HUES6 (cell line): ENCODE data around the gene RND1.
A peak's percentile ranks its signal among the peaks of the same experiment; 100 is the strongest.

Experiments used
- H3K27ac ChIP-seq: 2 replicates; pipeline ENCODE4 v1.7.0; 2013; ENCODE audit warnings: low read depth, mild to moderate bottlenecking, low read length, inconsistent platforms
- H3K27me3 ChIP-seq: 2 replicates; pipeline ENCODE4 v1.6.1; 2013; ENCODE audit warnings: low read length; ENCODE audit not compliant: control insufficient read depth, insufficient read depth
- H3K36me3 ChIP-seq: 2 replicates; pipeline ENCODE4 v1.6.1; 2013; ENCODE audit warnings: low read length; ENCODE audit not compliant: control insufficient read depth, insufficient read depth
- H3K4me1 ChIP-seq: 2 replicates; pipeline ENCODE4 v1.6.1; 2013; ENCODE audit warnings: low read length; ENCODE audit not compliant: control insufficient read depth, insufficient read depth
- H3K4me3 ChIP-seq: 2 replicates; pipeline ENCODE4 v1.5.1; 2013; ENCODE audit warnings: low read depth, low read length
- H3K9ac ChIP-seq: one replicate; pipeline ENCODE4 v1.6.1; 2013; ENCODE audit warnings: mild to moderate bottlenecking, low read length
- H3K9me3 ChIP-seq: 2 replicates; pipeline ENCODE4 v1.6.1; 2013; ENCODE audit warnings: low read depth, low read length; ENCODE audit not compliant: control insufficient read depth, insufficient read depth

RND1 gene

DNA sequence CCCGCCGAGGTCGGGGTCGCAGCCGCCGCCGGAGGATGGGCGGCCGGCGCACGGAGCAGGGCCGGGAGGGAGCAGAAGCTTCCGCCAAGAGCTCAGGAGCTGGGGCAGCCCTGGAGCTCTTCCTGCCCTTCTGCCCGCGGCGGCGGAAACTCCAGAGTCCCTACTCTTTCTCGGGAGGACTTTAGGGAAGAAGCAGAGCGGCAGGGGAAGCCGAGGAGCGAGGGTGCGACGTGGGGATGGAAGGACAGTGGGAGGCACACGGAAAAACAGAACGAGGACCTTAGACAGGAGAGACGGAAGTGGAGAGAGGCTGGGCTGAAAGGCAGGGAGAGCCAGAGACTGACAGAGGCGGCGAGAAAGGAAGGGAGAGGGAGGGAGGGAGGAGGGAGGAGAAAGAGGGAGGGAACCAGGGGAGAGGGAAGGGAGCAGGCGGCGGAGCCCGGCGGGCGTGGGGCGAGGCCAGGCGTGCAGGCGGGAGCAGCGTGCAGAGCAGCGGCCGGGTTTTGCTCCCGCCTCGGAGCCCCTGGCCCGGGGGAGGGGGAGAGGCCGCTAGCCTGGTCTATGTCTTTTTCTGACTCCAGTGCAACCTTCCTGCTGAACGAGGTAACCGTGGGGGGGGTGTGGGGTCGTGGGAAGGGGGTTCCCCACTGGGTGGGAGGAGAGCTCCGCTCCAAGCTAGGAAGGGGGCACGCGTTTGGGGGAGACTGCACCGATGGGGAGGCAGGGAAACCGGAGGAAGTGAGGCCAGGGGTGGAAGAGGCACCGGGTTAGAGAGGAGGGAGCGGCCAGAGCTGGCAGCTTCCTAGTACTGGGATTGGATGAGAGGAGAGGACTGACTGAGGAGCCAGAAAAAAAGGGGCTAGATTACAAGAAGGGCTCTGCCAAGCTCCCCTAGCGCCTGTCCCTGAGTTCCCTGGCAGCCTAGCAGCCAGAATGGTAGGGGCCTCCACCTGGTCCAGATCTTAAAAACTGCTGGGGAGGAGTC is 50.3 kb downstream of the RND1 start:
- no peaks in the 10 kb centered on the region for H3K36me3 ChIP-seq
- no peaks in the 10 kb centered on the region for H3K9me3 ChIP-seq
- H3K4me1 ChIP-seq = peaks cover 52% of the 10 kb centered on the region
- H3K27me3 ChIP-seq = peaks cover 63% of the 10 kb centered on the region
- H3K4me3 ChIP-seq = peak overlapping the region; percentile 82
- no peak overlapping the region for H3K27ac ChIP-seq
- peak overlapping the region; percentile 60 for H3K9ac ChIP-seq

DNA sequence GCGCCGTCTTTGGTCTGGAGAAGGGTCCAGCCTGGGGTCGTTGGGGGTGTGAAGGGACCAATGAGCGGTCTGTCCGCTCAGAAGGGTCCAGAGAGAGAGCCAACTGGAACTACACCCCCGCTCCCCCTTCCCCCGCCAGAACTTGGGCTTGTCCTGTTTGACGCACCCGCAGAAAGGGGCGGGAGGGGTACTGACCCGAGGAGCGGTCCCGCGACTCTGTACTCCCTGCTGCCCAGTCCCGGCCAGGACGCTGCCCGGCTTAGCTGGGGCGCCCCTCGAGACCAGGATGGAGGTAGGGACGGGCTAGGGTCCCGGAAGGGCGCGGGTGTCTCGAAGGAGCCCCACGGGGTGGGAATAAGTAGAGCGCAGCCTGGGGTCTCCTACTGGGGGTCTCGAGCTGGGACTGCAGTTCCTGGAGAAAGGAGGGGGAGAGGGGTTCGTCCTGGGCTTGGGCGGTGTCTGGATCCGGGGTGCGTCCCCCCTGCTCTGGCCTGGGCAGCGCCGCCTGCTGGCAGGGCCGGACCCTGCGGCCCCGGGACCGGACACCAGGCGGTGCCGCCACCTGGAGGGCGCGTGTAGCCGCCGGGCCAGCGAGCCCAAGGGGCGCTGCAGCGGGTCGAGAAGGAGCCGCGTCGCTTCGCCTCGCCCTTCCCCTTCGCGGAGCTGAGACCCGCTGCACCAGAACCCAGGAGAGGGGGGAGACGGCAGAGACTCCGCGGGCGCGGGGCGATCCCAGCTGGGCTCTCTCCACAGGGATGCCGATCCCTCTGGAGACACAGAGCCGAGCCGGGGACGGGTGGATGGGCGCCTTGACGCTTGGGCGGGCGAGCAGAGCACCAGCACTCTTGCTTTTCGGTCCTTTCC is 51.2 kb downstream of the RND1 start:
- peak overlapping the region; percentile 82 for H3K4me3 ChIP-seq
- H3K4me1 ChIP-seq = peaks cover 45% of the 10 kb centered on the region
- peaks cover 53% of the 10 kb centered on the region for H3K27me3 ChIP-seq
- H3K9me3 ChIP-seq = no peaks in the 10 kb centered on the region
- H3K9ac ChIP-seq = peak overlapping the region; percentile 60
- H3K36me3 ChIP-seq = no peaks in the 10 kb centered on the region
- H3K27ac ChIP-seq = no peak overlapping the region; the same call in 1 of the 2 replicates

DNA sequence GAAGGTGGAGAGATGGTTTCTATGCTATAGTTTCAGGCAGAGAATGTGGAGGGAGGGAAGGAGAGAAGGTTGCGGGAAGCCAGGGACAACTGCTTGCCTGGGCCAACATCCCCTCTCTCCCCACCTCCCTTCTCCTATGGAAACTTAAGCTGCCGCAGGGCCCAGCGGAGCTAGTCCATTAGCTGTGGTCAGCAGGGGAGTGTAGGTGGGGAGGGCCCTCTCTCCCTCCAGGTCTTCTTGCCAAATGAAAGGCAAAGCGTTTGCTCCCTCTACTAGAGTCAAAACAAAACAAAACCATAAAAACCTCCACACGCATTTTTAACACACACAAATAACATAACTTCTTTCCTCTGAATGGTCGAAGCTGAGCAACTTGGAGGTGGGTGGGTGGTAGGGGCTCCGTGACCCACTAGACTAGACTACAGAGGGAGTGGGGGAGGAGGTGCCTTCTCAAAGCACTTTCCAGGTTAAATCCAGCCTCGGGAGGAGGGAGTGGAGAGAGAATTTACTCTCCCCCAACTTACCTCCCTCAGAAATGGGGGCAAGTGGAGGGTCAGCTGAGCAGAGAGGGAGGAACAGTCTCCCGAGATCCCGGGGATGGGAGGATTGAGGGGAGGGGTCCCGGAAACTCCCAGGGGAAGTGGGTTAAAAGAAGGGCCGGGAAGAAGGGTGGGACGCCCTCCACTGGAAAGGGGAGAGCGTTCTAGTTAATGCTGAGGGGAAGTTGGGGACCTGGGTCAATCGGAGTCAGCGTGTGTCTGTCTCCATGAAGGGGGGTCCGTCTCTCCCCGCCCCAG is 52.0 kb downstream of the RND1 start:
- Histone ChIP-seq H3K9me3 (no peaks in the 10 kb centered on the region), H3K9ac (peak overlapping the region; percentile 60), H3K27ac (no peak overlapping the region), H3K4me3 (peak overlapping the region; percentile 82), H3K27me3 (peaks cover 45% of the 10 kb centered on the region), H3K36me3 (no peaks in the 10 kb centered on the region), H3K4me1 (peaks cover 41% of the 10 kb centered on the region)

DNA sequence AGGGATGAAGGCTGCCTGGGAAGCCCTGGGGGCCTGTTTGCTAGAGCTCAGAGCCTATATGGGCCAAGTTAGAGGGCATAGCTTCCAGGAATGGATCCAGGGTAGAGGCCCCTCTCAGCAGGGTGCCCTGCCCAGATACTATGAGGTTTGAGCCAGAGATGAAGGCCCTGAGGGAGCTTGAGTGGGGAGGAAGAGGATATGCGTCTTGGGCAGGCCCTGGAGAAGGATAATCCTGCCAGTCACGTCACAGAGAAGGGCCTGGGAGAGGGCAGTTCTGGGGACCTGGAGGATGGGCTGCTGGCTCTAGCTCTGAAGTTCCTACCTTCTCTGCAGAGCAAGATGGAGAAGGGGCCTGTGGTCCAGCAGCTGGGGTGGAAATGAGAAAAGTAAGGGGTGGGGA is 53.3 kb downstream of the RND1 start:
- Histone ChIP-seq H3K4me1 (peaks cover 35% of the 10 kb centered on the region), H3K4me3 (no peak overlapping the region), H3K36me3 (no peaks in the 10 kb centered on the region), H3K9ac (no peak overlapping the region), H3K9me3 (no peaks in the 10 kb centered on the region), H3K27me3 (peaks cover 36% of the 10 kb centered on the region), H3K27ac (no peak overlapping the region)

DNA sequence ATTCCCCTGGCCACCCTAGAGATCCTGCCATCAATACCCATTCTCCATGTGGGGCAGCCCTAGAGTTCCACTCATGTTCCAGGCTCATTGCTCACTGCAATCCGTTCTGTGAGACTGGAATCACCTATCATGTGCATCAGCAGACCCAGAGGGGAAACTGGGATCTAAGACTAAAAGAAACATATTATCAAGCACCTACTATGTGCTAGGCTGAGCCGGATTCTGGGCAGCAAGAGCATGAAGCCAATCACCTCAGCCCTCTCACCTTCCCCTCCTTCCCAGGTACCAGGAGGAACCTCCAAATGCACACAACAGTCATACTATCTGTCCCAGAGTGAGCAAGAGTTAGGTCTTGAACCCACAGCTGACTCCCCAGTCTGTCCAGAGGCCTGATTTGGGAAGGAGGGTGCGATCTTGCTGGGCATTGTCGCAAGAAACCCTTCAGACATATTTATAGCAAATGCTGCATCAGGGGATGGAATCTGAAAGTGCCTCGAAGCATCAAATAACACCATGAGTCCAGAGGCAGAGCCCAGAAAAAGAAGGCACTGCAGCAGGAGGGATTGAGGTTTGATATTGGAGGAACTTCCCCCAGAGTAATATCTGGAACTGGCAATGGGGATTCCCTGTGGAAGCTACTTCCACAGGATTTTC is 54.1 kb downstream of the RND1 start:
- no peak overlapping the region for H3K4me3 ChIP-seq
- no peaks in the 10 kb centered on the region for H3K9me3 ChIP-seq
- H3K36me3 ChIP-seq = no peaks in the 10 kb centered on the region
- H3K4me1 ChIP-seq = peaks cover 32% of the 10 kb centered on the region
- H3K9ac ChIP-seq = no peak overlapping the region
- peaks cover 28% of the 10 kb centered on the region for H3K27me3 ChIP-seq
- no peak overlapping the region for H3K27ac ChIP-seq

DNA sequence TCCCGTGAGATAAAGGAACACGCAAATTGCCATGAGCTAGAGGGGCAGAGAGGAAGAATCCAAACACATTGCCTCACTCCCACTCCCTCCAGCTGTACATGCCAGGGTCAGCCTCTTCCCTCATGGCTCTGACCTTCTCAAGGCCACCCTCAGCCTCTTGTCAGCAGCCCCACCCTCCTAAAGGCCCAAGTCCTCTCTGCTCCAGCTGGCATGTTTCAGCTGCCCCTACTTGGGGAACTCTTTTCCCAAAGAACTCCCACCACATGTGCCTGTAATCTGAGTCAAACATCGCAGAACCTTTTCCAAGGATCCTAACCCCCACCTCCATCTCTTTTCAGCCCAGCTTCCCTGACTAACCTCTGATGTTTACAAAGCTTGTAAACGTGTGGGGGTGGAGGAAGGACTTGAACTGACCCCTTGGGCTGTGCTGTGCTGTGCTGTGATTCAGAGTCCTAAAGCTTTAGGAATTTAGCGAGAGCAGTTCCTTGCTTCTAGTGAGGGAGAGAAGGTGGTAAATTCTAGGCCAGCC is 54.7 kb downstream of the RND1 start:
- no peak overlapping the region for H3K27ac ChIP-seq
- no peak overlapping the region for H3K9ac ChIP-seq

DNA sequence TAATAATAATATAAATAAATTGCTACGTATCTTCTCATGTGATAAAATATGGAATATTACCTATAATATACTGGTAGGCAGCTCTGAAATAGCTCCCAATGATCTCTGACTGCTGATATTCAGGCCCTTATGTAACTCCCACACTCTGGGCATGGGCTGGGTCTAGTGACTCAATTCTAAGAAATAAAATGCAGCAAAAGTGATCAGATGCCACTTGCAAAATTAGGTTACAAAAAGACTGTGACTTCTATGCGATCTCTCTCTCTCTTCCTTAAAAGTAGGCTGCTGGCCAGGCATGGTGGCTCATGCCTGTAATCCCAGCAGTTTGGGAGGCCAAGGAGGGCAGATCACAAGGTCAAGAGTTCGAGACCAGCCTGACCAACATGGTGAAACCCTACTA is 57.7 kb downstream of the RND1 start:
- Histone ChIP-seq H3K36me3 (no peaks in the 10 kb centered on the region), H3K27ac (no peak overlapping the region), H3K4me3 (no peak overlapping the region), H3K9me3 (no peaks in the 10 kb centered on the region), H3K9ac (no peak overlapping the region), H3K4me1 (peaks cover 24% of the 10 kb centered on the region), H3K27me3 (peaks cover 18% of the 10 kb centered on the region; the same call in 1 of the 2 replicates)

More for the DNA sequence above, 54.7 kb downstream of the RND1 start:
- Histone ChIP-seq H3K4me1 (peaks cover 27% of the 10 kb centered on the region), H3K36me3 (no peaks in the 10 kb centered on the region), H3K27me3 (peaks cover 22% of the 10 kb centered on the region), H3K4me3 (no peak overlapping the region), H3K9me3 (no peaks in the 10 kb centered on the region)
